ENCODE results near the gene LMCD1. TPM values are rescaled to one million over a fixed set of nuclear protein-coding genes. Genes with fewer than 3 reads are reported as not detected.

LMCD1 gene
- polyA plus RNA-seq, 3 donors = 0.09 to 0.51 TPM; not detected in 1

DNA sequence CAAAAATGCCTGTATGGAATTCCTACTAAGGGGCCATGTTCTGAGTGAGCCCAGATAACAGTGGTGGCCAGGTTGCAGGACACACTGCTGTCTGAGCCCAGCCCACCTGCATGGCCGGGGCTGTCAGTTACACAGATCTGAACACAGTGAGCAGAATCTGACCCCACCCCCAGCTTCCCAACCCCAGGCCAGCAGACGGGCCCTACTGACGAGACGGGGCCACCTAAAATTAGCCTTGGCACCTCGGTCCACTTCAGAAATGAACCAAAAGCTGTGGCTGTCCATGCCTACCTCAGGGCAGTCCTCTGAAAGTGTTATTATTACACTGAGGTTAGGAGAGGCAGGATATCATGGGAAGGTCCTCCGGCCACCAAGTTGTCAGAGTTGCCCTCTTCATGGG, 51.8 kb downstream of the LMCD1 start:
- 100% methylated on average over 2 of the region's 6 CpGs for WGBS (ENCODE audit: insufficient coverage)
- no peaks in the 10 kb centered on the region for H3K4me1 Mint-ChIP-seq
- Histone ChIP-seq H3K27me3 (ENCODE audit: control insufficient read depth in 2 of 2, insufficient read depth in 2 of 2, low read length in 2 of 2) (no peaks in the 10 kb centered on the region), H3K27ac (ENCODE audit: low read depth in 1 of 2, low read length in 2 of 2) (no peak overlapping the region), H3K4me1 (ENCODE audit: control insufficient read depth in 1 of 2, insufficient read depth in 2 of 2, low read length in 2 of 2) (no peaks in the 10 kb centered on the region), H2AFZ (ENCODE audit: insufficient read depth, low read depth, low read length, poor library complexity, severe bottlenecking) (no peak overlapping the region), H3K79me2 (ENCODE audit: insufficient read depth, low read length) (no peaks in the 10 kb centered on the region), H3K4me3 (replicated peaks in 1 of 3; ENCODE audit: low read depth in 2 of 3, low read length in 3 of 3) (no peak overlapping the region), H3K36me3 (replicated peaks in 1 of 2; ENCODE audit: control insufficient read depth in 1 of 2, insufficient read depth in 2 of 2, low read length in 2 of 2) (no peaks in the 10 kb centered on the region), H3K4me2 (replicated peaks; ENCODE audit: extremely low read depth, low read length, poor library complexity, severe bottlenecking) (no peak overlapping the region), H4K20me1 (ENCODE audit: insufficient read depth, low read length) (no peaks in the 10 kb centered on the region), H3K9ac (ENCODE audit: insufficient read depth, low read length, poor library complexity, severe bottlenecking) (no peak overlapping the region), H3K9me3 (replicated peaks in 1 of 2; ENCODE audit: control insufficient read depth in 1 of 2, insufficient read depth in 1 of 2, low read length in 2 of 2) (no peaks in the 10 kb centered on the region)
- peaks cover 0 to 2% (median 0%) of the 10 kb centered on the region in 3 donors for H3K27me3 Mint-ChIP-seq (ENCODE audit: low read depth in 3 of 3)
- H3K36me3 Mint-ChIP-seq = no peaks in the 10 kb centered on the region
- H3K27ac Mint-ChIP-seq = no peak overlapping the region
- no peak for DNase-seq
- H3K4me3 Mint-ChIP-seq = no peak overlapping the region
- intact Hi-C loops (cut with micrococcal nuclease) = no loop called here
- peaks cover 0 to 2% (median 0%) of the 10 kb centered on the region in 7 donors for H3K9me3 Mint-ChIP-seq
- TF ChIP-seq, protein P1, sequence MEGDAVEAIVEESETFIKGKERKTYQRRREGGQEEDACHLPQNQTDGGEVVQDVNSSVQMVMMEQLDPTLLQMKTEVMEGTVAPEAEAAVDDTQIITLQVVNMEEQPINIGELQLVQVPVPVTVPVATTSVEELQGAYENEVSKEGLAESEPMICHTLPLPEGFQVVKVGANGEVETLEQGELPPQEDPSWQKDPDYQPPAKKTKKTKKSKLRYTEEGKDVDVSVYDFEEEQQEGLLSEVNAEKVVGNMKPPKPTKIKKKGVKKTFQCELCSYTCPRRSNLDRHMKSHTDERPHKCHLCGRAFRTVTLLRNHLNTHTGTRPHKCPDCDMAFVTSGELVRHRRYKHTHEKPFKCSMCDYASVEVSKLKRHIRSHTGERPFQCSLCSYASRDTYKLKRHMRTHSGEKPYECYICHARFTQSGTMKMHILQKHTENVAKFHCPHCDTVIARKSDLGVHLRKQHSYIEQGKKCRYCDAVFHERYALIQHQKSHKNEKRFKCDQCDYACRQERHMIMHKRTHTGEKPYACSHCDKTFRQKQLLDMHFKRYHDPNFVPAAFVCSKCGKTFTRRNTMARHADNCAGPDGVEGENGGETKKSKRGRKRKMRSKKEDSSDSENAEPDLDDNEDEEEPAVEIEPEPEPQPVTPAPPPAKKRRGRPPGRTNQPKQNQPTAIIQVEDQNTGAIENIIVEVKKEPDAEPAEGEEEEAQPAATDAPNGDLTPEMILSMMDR (IDR thresholded peaks at IDR 0.05) = no peak

DNA sequence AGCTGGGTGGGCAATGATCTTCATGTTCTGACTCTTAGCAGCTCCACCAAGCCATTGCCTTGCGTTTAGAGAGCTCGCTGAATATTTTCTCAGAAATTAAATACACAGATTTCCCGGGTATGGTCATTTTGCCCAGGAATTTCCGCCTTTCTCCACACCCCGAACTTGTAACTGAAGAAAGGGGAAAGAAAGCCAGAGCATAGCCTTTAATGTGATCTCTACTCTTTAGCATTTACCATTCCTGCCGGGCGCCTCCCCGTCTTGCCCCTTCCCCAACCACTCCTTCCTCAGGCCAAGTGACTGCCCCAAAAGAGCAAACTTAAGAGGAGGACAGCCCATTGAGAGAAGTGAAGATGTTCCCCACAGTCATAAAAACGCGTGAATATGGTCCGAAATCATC, 53.1 kb downstream of the LMCD1 start:
- H3K4me2 ChIP-seq (replicated peaks; ENCODE audit: extremely low read depth, low read length, poor library complexity, severe bottlenecking) = no peak overlapping the region
- Mint-ChIP-seq H3K27ac (peak overlapping the region in 1 of 7 donors; percentile 42), H3K4me3 (no peak overlapping the region), H3K27me3 (ENCODE audit: low read depth in 3 of 3) (peaks cover 0 to 2% (median 0%) of the 10 kb centered on the region in 3 donors), H3K4me1 (no peaks in the 10 kb centered on the region), H3K36me3 (no peaks in the 10 kb centered on the region), H3K9me3 (peaks cover 0 to 8% (median 2%) of the 10 kb centered on the region in 7 donors)
- intact Hi-C loops (cut with micrococcal nuclease) = no loop called here
- H3K27me3 ChIP-seq (ENCODE audit: control insufficient read depth in 2 of 2, insufficient read depth in 2 of 2, low read length in 2 of 2) = no peaks in the 10 kb centered on the region
- H3K27ac ChIP-seq (ENCODE audit: low read depth in 1 of 2, low read length in 2 of 2) = no peak overlapping the region
- H3K9ac ChIP-seq (ENCODE audit: insufficient read depth, low read length, poor library complexity, severe bottlenecking) = no peak overlapping the region
- H3K4me1 ChIP-seq (ENCODE audit: control insufficient read depth in 1 of 2, insufficient read depth in 2 of 2, low read length in 2 of 2) = no peaks in the 10 kb centered on the region
- no peaks in the 10 kb centered on the region for H3K79me2 ChIP-seq (ENCODE audit: insufficient read depth, low read length)
- TF ChIP-seq, protein P1 (IDR thresholded peaks at IDR 0.05) = no peak
- no peaks in the 10 kb centered on the region for H3K36me3 ChIP-seq (replicated peaks in 1 of 2; ENCODE audit: control insufficient read depth in 1 of 2, insufficient read depth in 2 of 2, low read length in 2 of 2)
- no peak overlapping the region for H3K4me3 ChIP-seq (replicated peaks in 1 of 3; ENCODE audit: low read depth in 2 of 3, low read length in 3 of 3)
- H2AFZ ChIP-seq (ENCODE audit: insufficient read depth, low read depth, low read length, poor library complexity, severe bottlenecking) = no peak overlapping the region
- no peaks in the 10 kb centered on the region for H3K9me3 ChIP-seq (replicated peaks in 1 of 2; ENCODE audit: control insufficient read depth in 1 of 2, insufficient read depth in 1 of 2, low read length in 2 of 2)
- no peaks in the 10 kb centered on the region for H4K20me1 ChIP-seq (ENCODE audit: insufficient read depth, low read length)
- 94% methylated on average over 6 of the region's 11 CpGs for WGBS (ENCODE audit: insufficient coverage)
- DNase-seq = no peak

All from CD14-positive monocyte (primary cell).